Measurements from ENCODE around the gene RAB3D.

RAB3D gene

DNA sequence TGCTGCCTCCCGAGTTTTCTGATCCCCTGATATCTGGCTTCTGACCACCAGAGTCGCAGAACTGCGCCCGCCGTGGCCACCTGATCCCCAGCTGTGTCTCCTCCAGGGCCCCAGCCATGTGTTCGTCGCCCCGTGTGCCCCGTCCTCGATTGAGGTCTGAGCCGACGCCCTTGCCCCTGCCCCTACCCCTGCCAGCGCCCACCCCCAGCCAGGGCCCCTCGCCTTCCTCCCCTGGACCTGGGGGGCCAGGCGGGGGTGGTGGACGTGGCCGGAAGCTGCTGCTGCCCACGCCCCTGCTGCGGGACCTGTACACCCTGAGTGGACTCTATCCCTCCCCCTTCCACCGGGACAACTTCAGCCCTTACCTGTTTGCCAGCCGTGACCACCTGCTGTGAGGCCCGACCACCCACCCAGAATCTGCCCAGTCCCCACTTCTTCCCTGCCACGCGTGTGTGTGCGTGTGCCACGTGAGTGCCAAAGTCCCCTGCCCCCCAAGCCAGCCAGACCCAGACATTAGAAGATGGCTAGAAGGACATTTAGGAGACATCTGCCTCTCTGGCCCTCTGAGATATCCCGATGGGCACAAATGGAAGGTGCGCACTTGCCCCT, 24.9 kb upstream of the RAB3D start:
- Histone ChIP-seq H3K9me3 (no peaks in the 10 kb centered on the region), H3K4me1 (ENCODE audit: control insufficient read depth in 1 of 2, insufficient read depth in 1 of 2, low read depth in 1 of 2, low read length in 1 of 2) (peaks cover 2 to 3% of the 10 kb centered on the region in 2 experiments), H3K36me3 (peaks cover 79% of the 10 kb centered on the region), H3K4me3 (ENCODE audit: low read depth in 1 of 2, low read length in 1 of 2) (no peak overlapping the region), H3K27ac (no peak overlapping the region), H3K27me3 (no peaks in the 10 kb centered on the region)
- TF ChIP-seq, protein P1, sequence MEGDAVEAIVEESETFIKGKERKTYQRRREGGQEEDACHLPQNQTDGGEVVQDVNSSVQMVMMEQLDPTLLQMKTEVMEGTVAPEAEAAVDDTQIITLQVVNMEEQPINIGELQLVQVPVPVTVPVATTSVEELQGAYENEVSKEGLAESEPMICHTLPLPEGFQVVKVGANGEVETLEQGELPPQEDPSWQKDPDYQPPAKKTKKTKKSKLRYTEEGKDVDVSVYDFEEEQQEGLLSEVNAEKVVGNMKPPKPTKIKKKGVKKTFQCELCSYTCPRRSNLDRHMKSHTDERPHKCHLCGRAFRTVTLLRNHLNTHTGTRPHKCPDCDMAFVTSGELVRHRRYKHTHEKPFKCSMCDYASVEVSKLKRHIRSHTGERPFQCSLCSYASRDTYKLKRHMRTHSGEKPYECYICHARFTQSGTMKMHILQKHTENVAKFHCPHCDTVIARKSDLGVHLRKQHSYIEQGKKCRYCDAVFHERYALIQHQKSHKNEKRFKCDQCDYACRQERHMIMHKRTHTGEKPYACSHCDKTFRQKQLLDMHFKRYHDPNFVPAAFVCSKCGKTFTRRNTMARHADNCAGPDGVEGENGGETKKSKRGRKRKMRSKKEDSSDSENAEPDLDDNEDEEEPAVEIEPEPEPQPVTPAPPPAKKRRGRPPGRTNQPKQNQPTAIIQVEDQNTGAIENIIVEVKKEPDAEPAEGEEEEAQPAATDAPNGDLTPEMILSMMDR (IDR thresholded peaks at IDR 0.05) = no peak

GRCh38 chr19:11363881-11364280, 24.4 kb upstream of the RAB3D start:
- no peaks in the 10 kb centered on the region for H3K9me3 ChIP-seq
- H3K4me3 ChIP-seq (ENCODE audit: low read depth in 1 of 2, low read length in 1 of 2) = no peak overlapping the region
- H3K27me3 ChIP-seq = no peaks in the 10 kb centered on the region
- H3K36me3 ChIP-seq = peaks cover 84% of the 10 kb centered on the region
- peaks cover 3 to 7% of the 10 kb centered on the region in 2 experiments for H3K4me1 ChIP-seq (ENCODE audit: control insufficient read depth in 1 of 2, insufficient read depth in 1 of 2, low read depth in 1 of 2, low read length in 1 of 2)
- no peak overlapping the region for H3K27ac ChIP-seq
- TF ChIP-seq, protein P1 (IDR thresholded peaks at IDR 0.05) = no peak

DNA sequence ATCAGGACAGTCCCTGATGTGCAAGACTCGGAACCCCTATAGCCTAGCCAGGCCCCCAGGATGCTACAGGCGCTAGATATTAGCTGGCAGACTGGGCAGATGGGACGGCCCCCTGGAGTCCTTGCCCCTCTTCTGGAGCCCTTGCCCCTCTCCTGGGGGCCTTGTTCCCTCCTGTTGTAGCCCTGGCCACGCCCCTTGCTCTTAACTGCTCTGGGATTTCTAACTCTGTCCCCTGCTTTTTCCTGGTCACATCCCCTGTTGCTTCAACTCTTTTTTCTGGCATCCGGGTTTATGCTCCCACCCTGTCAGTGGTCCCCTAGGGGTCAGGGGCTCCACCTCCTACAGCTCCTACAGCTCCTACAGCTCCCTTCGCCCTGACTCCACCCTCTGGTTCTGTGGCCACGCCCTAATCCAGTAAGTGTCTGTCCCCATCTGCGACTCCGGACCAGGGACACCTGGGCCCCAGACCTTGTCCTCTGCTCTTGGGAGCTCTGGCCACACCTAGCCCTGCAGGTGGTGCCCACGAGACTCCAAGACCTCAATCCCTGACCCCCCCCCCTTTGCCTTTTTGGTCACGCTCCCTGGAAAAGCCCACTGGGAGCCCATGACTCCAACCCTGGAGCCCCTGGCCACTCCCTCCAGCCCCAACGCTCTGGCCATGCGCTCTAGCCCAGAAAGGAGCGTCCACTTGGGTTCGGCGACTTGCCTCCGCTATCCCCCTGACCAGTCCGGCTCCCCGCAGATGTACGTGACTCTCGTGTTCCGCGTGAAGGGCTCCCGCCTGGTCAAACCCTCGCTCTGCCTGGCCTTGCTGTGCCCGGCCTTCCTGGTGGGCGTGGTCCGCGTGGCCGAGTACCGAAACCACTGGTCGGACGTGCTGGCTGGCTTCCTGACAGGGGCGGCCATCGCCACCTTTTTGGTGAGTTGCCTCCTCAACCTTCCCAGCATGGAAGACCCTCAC, 22.6 kb upstream of the RAB3D start:
- Histone ChIP-seq H3K36me3 (peaks cover 89% of the 10 kb centered on the region), H3K27me3 (no peaks in the 10 kb centered on the region), H3K4me3 (ENCODE audit: low read depth in 1 of 2, low read length in 1 of 2) (no peak overlapping the region), H3K27ac (no peak overlapping the region), H3K4me1 (ENCODE audit: control insufficient read depth in 1 of 2, insufficient read depth in 1 of 2, low read depth in 1 of 2, low read length in 1 of 2) (peaks cover 16 to 25% of the 10 kb centered on the region in 2 experiments), H3K9me3 (no peaks in the 10 kb centered on the region)
- TF ChIP-seq, protein P1 (IDR thresholded peaks at IDR 0.05) = no peak

DNA sequence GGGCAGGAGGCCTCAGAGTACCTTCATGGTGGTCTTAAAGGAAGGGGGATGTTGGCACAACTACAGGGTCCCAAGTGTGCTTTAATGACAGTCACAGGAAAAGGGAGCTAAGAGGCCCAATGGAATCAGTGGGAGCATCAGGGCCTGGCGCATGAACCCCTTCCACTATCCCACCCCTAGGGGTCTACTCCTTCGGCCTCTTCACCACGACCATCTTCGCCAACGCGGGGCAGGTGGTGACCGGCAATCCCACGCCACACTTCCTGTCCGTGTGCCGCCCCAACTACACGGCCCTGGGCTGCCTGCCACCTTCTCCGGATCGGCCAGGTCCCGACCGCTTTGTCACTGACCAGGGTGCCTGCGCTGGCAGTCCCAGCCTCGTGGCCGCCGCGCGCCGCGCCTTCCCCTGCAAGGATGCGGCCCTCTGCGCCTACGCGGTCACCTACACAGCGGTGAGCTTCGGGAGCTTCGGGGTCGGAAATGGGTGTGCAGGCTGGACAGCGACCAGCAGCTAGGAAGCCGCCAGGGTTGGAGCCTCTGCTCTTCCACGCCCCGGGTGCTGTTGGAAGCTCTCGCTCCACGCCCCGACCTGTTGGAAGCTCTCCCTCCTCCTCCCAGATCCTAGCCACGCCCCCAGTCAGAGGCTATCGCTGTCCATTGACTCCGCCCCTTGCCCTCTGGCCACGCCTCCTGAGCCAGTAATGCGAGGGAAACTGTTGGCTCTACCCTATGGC, 21.7 kb upstream of the RAB3D start:
- H3K4me1 ChIP-seq (ENCODE audit: control insufficient read depth in 1 of 2, insufficient read depth in 1 of 2, low read depth in 1 of 2, low read length in 1 of 2) = peaks cover 24 to 34% of the 10 kb centered on the region in 2 experiments
- H3K27me3 ChIP-seq = no peaks in the 10 kb centered on the region
- TF ChIP-seq, protein P1 (IDR thresholded peaks at IDR 0.05) = no peak
- H3K9me3 ChIP-seq = no peaks in the 10 kb centered on the region
- peaks cover 85% of the 10 kb centered on the region for H3K36me3 ChIP-seq
- no peak overlapping the region for H3K4me3 ChIP-seq (ENCODE audit: low read depth in 1 of 2, low read length in 1 of 2)
- H3K27ac ChIP-seq = no peak overlapping the region

GRCh38 chr19:11359421-11359820, 20.0 kb upstream of the RAB3D start:
- Histone ChIP-seq H3K27ac (no peak overlapping the region), H3K9me3 (no peaks in the 10 kb centered on the region), H3K4me1 (ENCODE audit: control insufficient read depth in 1 of 2, insufficient read depth in 1 of 2, low read depth in 1 of 2, low read length in 1 of 2) (peaks cover 39 to 40% of the 10 kb centered on the region in 2 experiments), H3K27me3 (no peaks in the 10 kb centered on the region), H3K36me3 (peaks cover 68% of the 10 kb centered on the region), H3K4me3 (ENCODE audit: low read depth in 1 of 2, low read length in 1 of 2) (no peak overlapping the region)
- TF ChIP-seq, protein P1 (IDR thresholded peaks at IDR 0.05) = no peak
